Measurements from ENCODE around the gene PON2.

Gene PON2

GRCh38 chr7:95454438-95455045 is 19.7 kb upstream of the PON2 start:
- DNase-seq (ENCODE audit: low read depth, low spot score) = no peak
- no peak overlapping the region for H3K27ac ChIP-seq

GRCh38 chr7:95446618-95447017 is 11.8 kb upstream of the PON2 start:
- no peak for DNase-seq (ENCODE audit: low read depth, low spot score)

GRCh38 chr7:95444796-95445195 is 10.0 kb upstream of the PON2 start:
- DNase-seq (ENCODE audit: low read depth, low spot score) = no peak
- no peak overlapping the region for H3K27ac ChIP-seq

More at GRCh38 chr7:95446618-95447017, 11.8 kb upstream of the PON2 start:
- no peak overlapping the region for H3K27ac ChIP-seq

GRCh38 chr7:95441042-95441823 is 6.4 kb upstream of the PON2 start:
- peak; percentile 29 for DNase-seq (ENCODE audit: low read depth, low spot score)
- H3K27ac ChIP-seq = no peak overlapping the region

- H3K27ac ChIP-seq = no peak overlapping the region
- DNase-seq (ENCODE audit: low read depth, low spot score) = no peak
Measured at GRCh38 chr7:95440394-95441038, 5.7 kb upstream of the PON2 start.

- H3K27ac ChIP-seq = no peak overlapping the region
- DNase-seq (ENCODE audit: low read depth, low spot score) = no peak
Measured at GRCh38 chr7:95436407-95436806, 1.6 kb upstream of the PON2 start.

- H3K27ac ChIP-seq = peak overlapping the region; percentile 62
- DNase-seq (ENCODE audit: low read depth, low spot score) = no peak
Measured at GRCh38 chr7:95435422-95435780, 573 bp upstream of the PON2 start.

- no peak for DNase-seq (ENCODE audit: low read depth, low spot score)
- H3K27ac ChIP-seq = peak overlapping the region; percentile 62
Measured at GRCh38 chr7:95433952-95434556, 774 bp downstream of the PON2 start.

GRCh38 chr7:95433129-95433528 is 1.7 kb downstream of the PON2 start:
- no peak overlapping the region for H3K27ac ChIP-seq

GRCh38 chr7:95432606-95433005 is 2.2 kb downstream of the PON2 start:
- no peak for DNase-seq (ENCODE audit: low read depth, low spot score)
- H3K27ac ChIP-seq = no peak overlapping the region

More at GRCh38 chr7:95433129-95433528, 1.7 kb downstream of the PON2 start:
- DNase-seq (ENCODE audit: low read depth, low spot score) = no peak

- no peak overlapping the region for H3K27ac ChIP-seq
- peak; percentile 41 for DNase-seq (ENCODE audit: low read depth, low spot score)
Measured at GRCh38 chr7:95430864-95431263, 4.0 kb downstream of the PON2 start.

- H3K27ac ChIP-seq = no peak overlapping the region
- no peak for DNase-seq (ENCODE audit: low read depth, low spot score)
Measured at GRCh38 chr7:95429241-95429990, 5.4 kb downstream of the PON2 start.

- no peak for DNase-seq (ENCODE audit: low read depth, low spot score)
- H3K27ac ChIP-seq = no peak overlapping the region
Measured at GRCh38 chr7:95427914-95428516, 6.8 kb downstream of the PON2 start.

GRCh38 chr7:95427166-95427565 is 7.7 kb downstream of the PON2 start:
- H3K27ac ChIP-seq = no peak overlapping the region
- no peak for DNase-seq (ENCODE audit: low read depth, low spot score)

- no peak for DNase-seq (ENCODE audit: low read depth, low spot score)
Measured at GRCh38 chr7:95425694-95426093, 9.1 kb downstream of the PON2 start.

GRCh38 chr7:95424716-95425115 is 10.1 kb downstream of the PON2 start:
- DNase-seq (ENCODE audit: low read depth, low spot score) = no peak
- no peak overlapping the region for H3K27ac ChIP-seq

More at GRCh38 chr7:95425694-95426093, 9.1 kb downstream of the PON2 start:
- no peak overlapping the region for H3K27ac ChIP-seq

GRCh38 chr7:95421847-95422444 is 12.9 kb downstream of the PON2 start:
- DNase-seq (ENCODE audit: low read depth, low spot score) = no peak
- H3K27ac ChIP-seq = no peak overlapping the region

- no peak for DNase-seq (ENCODE audit: low read depth, low spot score)
Measured at GRCh38 chr7:95421000-95421846, 13.6 kb downstream of the PON2 start.

GRCh38 chr7:95412075-95412474 is 22.8 kb downstream of the PON2 start:
- no peak overlapping the region for H3K27ac ChIP-seq
- no peak for DNase-seq (ENCODE audit: low read depth, low spot score)

More at GRCh38 chr7:95421000-95421846, 13.6 kb downstream of the PON2 start:
- no peak overlapping the region for H3K27ac ChIP-seq
